ENCODE measurements around the gene PHACTR2. TPM values are rescaled to one million over a fixed set of nuclear protein-coding genes. Genes with fewer than 3 reads are reported as not detected.

PHACTR2 gene
- total and polyA plus RNA-seq, 2 of the 13 experiments (the other 11 are each of a cell fraction or from before 2014, with no cell fraction given), result 11.3 to 28.2 TPM

GRCh38 chr6:143747347-143747842 lies 69.6 kb downstream of the PHACTR2 start (continued):
- TF ChIP-seq, protein P1, sequence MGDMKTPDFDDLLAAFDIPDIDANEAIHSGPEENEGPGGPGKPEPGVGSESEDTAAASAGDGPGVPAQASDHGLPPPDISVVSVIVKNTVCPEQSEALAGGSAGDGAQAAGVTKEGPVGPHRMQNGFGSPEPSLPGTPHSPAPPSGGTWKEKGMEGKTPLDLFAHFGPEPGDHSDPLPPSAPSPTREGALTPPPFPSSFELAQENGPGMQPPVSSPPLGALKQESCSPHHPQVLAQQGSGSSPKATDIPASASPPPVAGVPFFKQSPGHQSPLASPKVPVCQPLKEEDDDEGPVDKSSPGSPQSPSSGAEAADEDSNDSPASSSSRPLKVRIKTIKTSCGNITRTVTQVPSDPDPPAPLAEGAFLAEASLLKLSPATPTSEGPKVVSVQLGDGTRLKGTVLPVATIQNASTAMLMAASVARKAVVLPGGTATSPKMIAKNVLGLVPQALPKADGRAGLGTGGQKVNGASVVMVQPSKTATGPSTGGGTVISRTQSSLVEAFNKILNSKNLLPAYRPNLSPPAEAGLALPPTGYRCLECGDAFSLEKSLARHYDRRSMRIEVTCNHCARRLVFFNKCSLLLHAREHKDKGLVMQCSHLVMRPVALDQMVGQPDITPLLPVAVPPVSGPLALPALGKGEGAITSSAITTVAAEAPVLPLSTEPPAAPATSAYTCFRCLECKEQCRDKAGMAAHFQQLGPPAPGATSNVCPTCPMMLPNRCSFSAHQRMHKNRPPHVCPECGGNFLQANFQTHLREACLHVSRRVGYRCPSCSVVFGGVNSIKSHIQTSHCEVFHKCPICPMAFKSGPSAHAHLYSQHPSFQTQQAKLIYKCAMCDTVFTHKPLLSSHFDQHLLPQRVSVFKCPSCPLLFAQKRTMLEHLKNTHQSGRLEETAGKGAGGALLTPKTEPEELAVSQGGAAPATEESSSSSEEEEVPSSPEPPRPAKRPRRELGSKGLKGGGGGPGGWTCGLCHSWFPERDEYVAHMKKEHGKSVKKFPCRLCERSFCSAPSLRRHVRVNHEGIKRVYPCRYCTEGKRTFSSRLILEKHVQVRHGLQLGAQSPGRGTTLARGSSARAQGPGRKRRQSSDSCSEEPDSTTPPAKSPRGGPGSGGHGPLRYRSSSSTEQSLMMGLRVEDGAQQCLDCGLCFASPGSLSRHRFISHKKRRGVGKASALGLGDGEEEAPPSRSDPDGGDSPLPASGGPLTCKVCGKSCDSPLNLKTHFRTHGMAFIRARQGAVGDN (CRISPR knock-in tag; IDR thresholded peaks at IDR 0.05), result no peak
- TF ChIP-seq, protein P2, sequence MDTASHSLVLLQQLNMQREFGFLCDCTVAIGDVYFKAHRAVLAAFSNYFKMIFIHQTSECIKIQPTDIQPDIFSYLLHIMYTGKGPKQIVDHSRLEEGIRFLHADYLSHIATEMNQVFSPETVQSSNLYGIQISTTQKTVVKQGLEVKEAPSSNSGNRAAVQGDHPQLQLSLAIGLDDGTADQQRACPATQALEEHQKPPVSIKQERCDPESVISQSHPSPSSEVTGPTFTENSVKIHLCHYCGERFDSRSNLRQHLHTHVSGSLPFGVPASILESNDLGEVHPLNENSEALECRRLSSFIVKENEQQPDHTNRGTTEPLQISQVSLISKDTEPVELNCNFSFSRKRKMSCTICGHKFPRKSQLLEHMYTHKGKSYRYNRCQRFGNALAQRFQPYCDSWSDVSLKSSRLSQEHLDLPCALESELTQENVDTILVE (CRISPR knock-in tag; IDR thresholded peaks at IDR 0.05), result peak; percentile 33; the same call in 1 of the 2 replicates
- TF ChIP-seq, protein P3, sequence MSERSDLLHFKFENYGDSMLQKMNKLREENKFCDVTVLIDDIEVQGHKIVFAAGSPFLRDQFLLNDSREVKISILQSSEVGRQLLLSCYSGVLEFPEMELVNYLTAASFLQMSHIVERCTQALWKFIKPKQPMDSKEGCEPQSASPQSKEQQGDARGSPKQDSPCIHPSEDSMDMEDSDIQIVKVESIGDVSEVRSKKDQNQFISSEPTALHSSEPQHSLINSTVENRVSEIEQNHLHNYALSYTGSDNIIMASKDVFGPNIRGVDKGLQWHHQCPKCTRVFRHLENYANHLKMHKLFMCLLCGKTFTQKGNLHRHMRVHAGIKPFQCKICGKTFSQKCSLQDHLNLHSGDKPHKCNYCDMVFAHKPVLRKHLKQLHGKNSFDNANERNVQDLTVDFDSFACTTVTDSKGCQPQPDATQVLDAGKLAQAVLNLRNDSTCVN (CRISPR knock-in tag; IDR thresholded peaks at IDR 0.05; ENCODE audit: borderline replicate concordance), result peak; percentile 58; the same call in 1 of the 2 replicates
- no peak for TF ChIP-seq RAD51 (IDR thresholded peaks at IDR 0.05; ENCODE audit: borderline replicate concordance)
- TF ChIP-seq ZNF616 (CRISPR knock-in tag; IDR thresholded peaks at IDR 0.05; ENCODE audit: low read depth), result no peak
- TF ChIP-seq ATF7-NPFF (CRISPR knock-in tag; IDR thresholded peaks at IDR 0.05; ENCODE audit: low read depth), result peak; percentile 52; the same call in 1 of the 2 replicates
- TF ChIP-seq KMT2B (CRISPR knock-in tag; IDR thresholded peaks at IDR 0.05), result peak; percentile 45; the same call in 1 of the 2 replicates
- no peak for TF ChIP-seq HES4 (CRISPR knock-in tag; IDR thresholded peaks at IDR 0.05; ENCODE audit: borderline replicate concordance)
- TF ChIP-seq FOXA1 (IDR thresholded peaks at IDR 0.05), result no peak
- TF ChIP-seq FOXA1 (CRISPR knock-in tag; IDR thresholded peaks at IDR 0.05), result peak; percentile 91
- TF ChIP-seq HDAC1 (CRISPR knock-in tag; IDR thresholded peaks at IDR 0.05), result peak; percentile 50; the same call in 1 of the 2 replicates
- TF ChIP-seq MLLT10 (CRISPR knock-in tag; IDR thresholded peaks at IDR 0.05), result no peak
- TF ChIP-seq HOXA9 (CRISPR knock-in tag; IDR thresholded peaks at IDR 0.05; ENCODE audit: borderline replicate concordance), result no peak
- TF ChIP-seq PLRG1 (conservative IDR thresholded peaks at IDR 0.05), result no peak
- no peak for TF ChIP-seq SOX6 (IDR thresholded peaks at IDR 0.05)
- TF ChIP-seq SOX6 (CRISPR knock-in tag; IDR thresholded peaks at IDR 0.05), result peak; percentile 89
- TF ChIP-seq ZFP36L1 (CRISPR knock-in tag; IDR thresholded peaks at IDR 0.05), result no peak
- no peak for TF ChIP-seq NFE2L1 (CRISPR knock-in tag; IDR thresholded peaks at IDR 0.05; ENCODE audit: borderline replicate concordance)
- peak; percentile 58; the same call in 1 of the 2 replicates for TF ChIP-seq REPIN1 (CRISPR knock-in tag; IDR thresholded peaks at IDR 0.05; ENCODE audit: borderline replicate concordance, low read depth)
- TF ChIP-seq, protein P4, sequence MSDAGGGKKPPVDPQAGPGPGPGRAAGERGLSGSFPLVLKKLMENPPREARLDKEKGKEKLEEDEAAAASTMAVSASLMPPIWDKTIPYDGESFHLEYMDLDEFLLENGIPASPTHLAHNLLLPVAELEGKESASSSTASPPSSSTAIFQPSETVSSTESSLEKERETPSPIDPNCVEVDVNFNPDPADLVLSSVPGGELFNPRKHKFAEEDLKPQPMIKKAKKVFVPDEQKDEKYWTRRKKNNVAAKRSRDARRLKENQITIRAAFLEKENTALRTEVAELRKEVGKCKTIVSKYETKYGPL (CRISPR knock-in tag; IDR thresholded peaks at IDR 0.05), result no peak
- TF ChIP-seq ZNF547 (CRISPR knock-in tag; IDR thresholded peaks at IDR 0.05), result no peak
- TF ChIP-seq PCBP1 (IDR thresholded peaks at IDR 0.05; ENCODE audit: borderline replicate concordance, low read depth, low read length), result no peak
- TF ChIP-seq, protein P5, sequence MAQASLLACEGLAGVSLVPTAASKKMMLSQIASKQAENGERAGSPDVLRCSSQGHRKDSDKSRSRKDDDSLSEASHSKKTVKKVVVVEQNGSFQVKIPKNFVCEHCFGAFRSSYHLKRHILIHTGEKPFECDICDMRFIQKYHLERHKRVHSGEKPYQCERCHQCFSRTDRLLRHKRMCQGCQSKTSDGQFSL (CRISPR knock-in tag; IDR thresholded peaks at IDR 0.05), result no peak
- TF ChIP-seq ZFP1 (CRISPR knock-in tag; IDR thresholded peaks at IDR 0.05), result 0 out of 2 replicates have a peak, but pooled peaks have one; percentile 32
- no peak for TF ChIP-seq ZNF256 (CRISPR knock-in tag; conservative IDR thresholded peaks at IDR 0.05)

Data from HepG2 (cell line).